Neuronal stem cell (in vitro differentiated cells): ENCODE results near the gene MAMLD1.

ENCODE experiments used
- DNase-seq: peaks from one replicate; pipeline ENCODE4 v3.0.0-alpha.2; 2013; ENCODE audit warnings: low spot score
- H2AFZ ChIP-seq: one replicate; pipeline ENCODE4 v1.6.1; 2013; ENCODE audit warnings: mild to moderate bottlenecking, low read length, inconsistent platforms
- H2AK5ac ChIP-seq: 2 replicates; pipeline ENCODE4 v1.6.1; 2013; ENCODE audit warnings: low read depth, mild to moderate bottlenecking, inconsistent platforms, low read length, moderate library complexity, mixed read lengths
- H2BK120ac ChIP-seq: 2 replicates; pipeline ENCODE4 v1.6.1; 2013; ENCODE audit warnings: low read depth, mild to moderate bottlenecking, inconsistent platforms, low read length, moderate library complexity, mixed read lengths
- H2BK12ac ChIP-seq: one replicate; pipeline ENCODE4 v1.6.1; 2013; ENCODE audit warnings: low read length, inconsistent platforms
- H2BK15ac ChIP-seq: 2 replicates; pipeline ENCODE4 v1.6.1; 2013; ENCODE audit warnings: mild to moderate bottlenecking, low read length, inconsistent platforms, mixed read lengths
- H2BK5ac ChIP-seq: one replicate; pipeline ENCODE4 v1.6.1; 2013; ENCODE audit warnings: inconsistent platforms, mild to moderate bottlenecking, low read length, moderate library complexity
- H3K14ac ChIP-seq: one replicate; pipeline ENCODE4 v1.6.1; 2013; ENCODE audit warnings: low read length, inconsistent platforms
- H3K18ac ChIP-seq: 2 replicates; pipeline ENCODE4 v1.6.1; 2013; ENCODE audit warnings: low read length, inconsistent platforms
- H3K23ac ChIP-seq: 2 replicates; pipeline ENCODE4 v1.6.1; 2013; ENCODE audit warnings: low read depth, mild to moderate bottlenecking, mixed read lengths, low read length, inconsistent platforms; ENCODE audit not compliant: poor library complexity
- H3K27ac ChIP-seq: replicated peaks from 3 replicates; pipeline ENCODE4 v1.5.1; 2013; ENCODE audit warnings: low read length, inconsistent platforms
- H3K27me3 ChIP-seq, 3 experiments: 2 replicates each; pipeline ENCODE4 v1.6.1; 2013; ENCODE audit warnings: low read length in 3 of 3, mild to moderate bottlenecking in 2 of 3, inconsistent platforms in 1 of 3, low read depth in 1 of 3, mixed read lengths in 1 of 3, moderate library complexity in 1 of 3; ENCODE audit not compliant: control insufficient read depth in 3 of 3, insufficient read depth in 3 of 3
- H3K36me3 ChIP-seq, 2 donors: replicated peaks in 1 of 2; 2 replicates each; pipeline ENCODE4 v1.6.1; 2013; ENCODE audit warnings: low read length in 2 of 2; ENCODE audit not compliant: control insufficient read depth in 2 of 2, insufficient read depth in 2 of 2
- H3K4ac ChIP-seq: 2 replicates; pipeline ENCODE4 v1.6.1; 2013; ENCODE audit warnings: inconsistent platforms, mild to moderate bottlenecking, low read length, moderate library complexity
- H3K4me1 ChIP-seq, 2 donors: 1 replicate in 1 of 2; 2 replicates in 1 of 2; pipeline ENCODE4 v1.6.1; 2013; ENCODE audit warnings: low read length in 2 of 2, low read depth in 1 of 2; ENCODE audit not compliant: control insufficient read depth in 2 of 2, insufficient read depth in 1 of 2
- H3K4me2 ChIP-seq: one replicate; pipeline ENCODE4 v1.6.1; 2013; ENCODE audit warnings: mild to moderate bottlenecking, low read length, inconsistent platforms; ENCODE audit not compliant: insufficient read depth, poor library complexity, severe bottlenecking
- H3K4me3 ChIP-seq, 2 donors: 2 replicates each; pipeline ENCODE4 v1.5.1; 2013; ENCODE audit warnings: low read length in 2 of 2, mild to moderate bottlenecking in 2 of 2, inconsistent platforms in 1 of 2, moderate library complexity in 1 of 2
- H3K79me1 ChIP-seq: one replicate; pipeline ENCODE4 v1.6.1; 2013; ENCODE audit warnings: low read depth, mild to moderate bottlenecking, inconsistent platforms, low read length, moderate library complexity
- H3K9ac ChIP-seq: one replicate; pipeline ENCODE4 v1.6.1; 2013; ENCODE audit warnings: mild to moderate bottlenecking, low read depth, low read length, inconsistent platforms; ENCODE audit not compliant: poor library complexity
- H3K9me3 ChIP-seq, 2 donors: replicated peaks in 1 of 2; 2 replicates each; pipeline versions ENCODE3 to v1.6.1; 2013; ENCODE audit warnings: low read length in 2 of 2, mild to moderate bottlenecking in 2 of 2, inconsistent platforms in 1 of 2, low read depth in 1 of 2, mixed read lengths in 1 of 2, moderate library complexity in 1 of 2; ENCODE audit not compliant: control insufficient read depth in 2 of 2, insufficient read depth in 1 of 2
- H4K8ac ChIP-seq: one replicate; pipeline ENCODE4 v1.6.1; 2013; ENCODE audit warnings: low read depth, mild to moderate bottlenecking, inconsistent platforms, low read length, moderate library complexity
- H4K91ac ChIP-seq: one replicate; pipeline ENCODE4 v1.6.1; 2013; ENCODE audit warnings: low read length, low read depth, mild to moderate bottlenecking, inconsistent platforms; ENCODE audit not compliant: poor library complexity
- WGBS, 2 donors: extraction: QIAGEN DNeasy Blood & Tissue Kit; methylation state at CpG; one replicate each; pipeline ENCODE4 v1.1.7; 2013; ENCODE audit warnings: missing lambda C conversion rate in 2 of 2, mixed read lengths in 1 of 2; ENCODE audit not compliant: insufficient read length in 2 of 2, insufficient replicate concordance in 1 of 2; ENCODE audit errors: extremely low coverage in 2 of 2; 5-methylcytosine and 5-hydroxymethylcytosine counted together

The MAMLD1 gene

GRCh38 chrX:150323020-150323419 lies 40.1 kb upstream of the MAMLD1 start:
- H3K9ac ChIP-seq: no peak overlapping the region
- no peaks in the 10 kb centered on the region for H3K27me3 ChIP-seq
- H3K4me2 ChIP-seq: no peak overlapping the region
- H2BK15ac ChIP-seq: no peak overlapping the region
- H4K91ac ChIP-seq: no peak overlapping the region
- H3K27ac ChIP-seq: no peak overlapping the region
- H2AFZ ChIP-seq: no peak overlapping the region
- no peak overlapping the region for H4K8ac ChIP-seq
- no peak overlapping the region for H3K18ac ChIP-seq
- H3K36me3 ChIP-seq: no peaks in the 10 kb centered on the region
- H2BK5ac ChIP-seq: no peak overlapping the region
- no peaks in the 10 kb centered on the region for H3K4me1 ChIP-seq
- H2AK5ac ChIP-seq: no peak overlapping the region
- DNase-seq: no peak
- H3K4ac ChIP-seq: no peak overlapping the region
- H3K79me1 ChIP-seq: no peaks in the 10 kb centered on the region
- H2BK120ac ChIP-seq: no peak overlapping the region
- no peak overlapping the region for H2BK12ac ChIP-seq
- H3K23ac ChIP-seq: no peak overlapping the region
- no peaks in the 10 kb centered on the region for H3K9me3 ChIP-seq
- no peak overlapping the region for H3K4me3 ChIP-seq
- H3K14ac ChIP-seq: no peak overlapping the region

DNA sequence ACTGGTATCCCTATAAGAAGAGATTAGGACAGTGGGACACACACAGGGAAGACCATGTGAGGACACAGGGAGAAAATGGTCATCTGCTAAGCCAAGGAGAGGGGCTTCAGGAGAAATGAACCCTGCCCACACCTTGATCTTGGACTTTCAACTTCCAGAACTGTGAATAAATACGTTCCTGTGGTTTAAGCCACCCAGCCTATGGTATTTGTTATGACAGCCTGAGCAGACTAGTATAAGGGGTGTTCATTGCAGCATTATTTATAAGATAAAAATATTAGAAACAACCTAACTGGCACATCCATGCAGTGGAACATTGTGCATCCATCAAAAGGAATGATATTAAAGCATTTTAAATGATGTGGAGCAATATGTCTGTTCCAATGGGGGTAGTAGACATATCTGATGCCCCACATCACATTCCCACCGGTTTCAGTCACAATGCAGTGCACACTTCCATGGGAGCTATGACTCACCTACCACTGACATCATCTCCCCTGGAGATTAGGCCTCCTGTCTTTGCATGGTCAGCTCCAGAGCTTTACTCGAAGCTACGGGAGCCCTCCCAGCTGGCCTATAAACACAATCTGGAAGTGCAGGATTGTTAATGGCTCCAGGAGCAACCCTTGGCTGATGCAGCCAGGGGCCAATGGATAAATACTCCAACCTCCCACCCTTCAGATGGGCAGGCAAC lies 38.9 kb upstream of the MAMLD1 start:
- no peak overlapping the region for H2AFZ ChIP-seq
- no peaks in the 10 kb centered on the region for H3K79me1 ChIP-seq
- no peaks in the 10 kb centered on the region for H3K27me3 ChIP-seq
- DNase-seq: no peak
- WGBS, 2 donors: no CpG with 5 or more reads among the region's 4 CpGs
- no peak overlapping the region for H2BK12ac ChIP-seq
- no peak overlapping the region for H4K8ac ChIP-seq
- H3K4me3 ChIP-seq: no peak overlapping the region
- no peak overlapping the region for H3K23ac ChIP-seq
- no peaks in the 10 kb centered on the region for H3K36me3 ChIP-seq
- H3K4me2 ChIP-seq: no peak overlapping the region
- no peak overlapping the region for H4K91ac ChIP-seq
- no peaks in the 10 kb centered on the region for H3K4me1 ChIP-seq
- no peak overlapping the region for H3K14ac ChIP-seq
- H3K27ac ChIP-seq: no peak overlapping the region
- no peak overlapping the region for H2BK5ac ChIP-seq
- H2BK120ac ChIP-seq: no peak overlapping the region
- H3K9ac ChIP-seq: no peak overlapping the region
- no peak overlapping the region for H3K4ac ChIP-seq
- no peaks in the 10 kb centered on the region for H3K9me3 ChIP-seq
- H3K18ac ChIP-seq: no peak overlapping the region
- no peak overlapping the region for H2BK15ac ChIP-seq
- H2AK5ac ChIP-seq: no peak overlapping the region

DNA sequence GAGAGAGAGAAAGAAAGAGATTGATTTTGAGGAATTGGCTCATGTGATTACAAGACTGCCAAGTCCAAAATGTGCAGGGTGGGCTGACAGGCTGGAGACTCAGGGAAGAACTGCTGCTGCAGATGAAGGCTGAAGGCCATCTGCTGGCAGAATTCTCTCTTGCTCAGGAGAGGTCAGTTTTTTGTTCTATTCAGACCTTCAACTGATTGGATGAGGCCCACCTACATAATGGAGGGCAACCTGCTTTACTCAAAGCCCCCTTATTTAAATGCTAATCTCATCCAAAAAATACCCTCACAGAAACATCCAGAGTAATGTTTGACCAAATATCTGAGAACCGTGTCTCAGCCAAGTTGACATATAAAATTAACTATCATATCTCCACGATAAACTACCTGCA lies 38.2 kb upstream of the MAMLD1 start:
- H3K4ac ChIP-seq: no peak overlapping the region
- H3K27ac ChIP-seq: no peak overlapping the region
- H3K79me1 ChIP-seq: no peaks in the 10 kb centered on the region
- no peaks in the 10 kb centered on the region for H3K36me3 ChIP-seq
- peaks cover 0 to 4% (median 0%) of the 10 kb centered on the region in 3 experiments for H3K27me3 ChIP-seq
- no peak overlapping the region for H2BK5ac ChIP-seq
- no peak overlapping the region for H3K4me3 ChIP-seq
- H2AFZ ChIP-seq: no peak overlapping the region
- no peak overlapping the region for H2BK12ac ChIP-seq
- H2BK120ac ChIP-seq: no peak overlapping the region
- no peak for DNase-seq
- no CpG with 5 or more reads among the region's 2 CpGs for WGBS, 2 donors
- H2AK5ac ChIP-seq: no peak overlapping the region
- no peak overlapping the region for H3K4me2 ChIP-seq
- H2BK15ac ChIP-seq: no peak overlapping the region
- no peak overlapping the region for H3K14ac ChIP-seq
- no peak overlapping the region for H4K91ac ChIP-seq
- H4K8ac ChIP-seq: no peak overlapping the region
- no peak overlapping the region for H3K18ac ChIP-seq
- H3K9me3 ChIP-seq: no peaks in the 10 kb centered on the region
- H3K9ac ChIP-seq: no peak overlapping the region
- H3K4me1 ChIP-seq: no peaks in the 10 kb centered on the region
- no peak overlapping the region for H3K23ac ChIP-seq

GRCh38 chrX:150326541-150327247 lies 36.4 kb upstream of the MAMLD1 start:
- no peak overlapping the region for H3K4me2 ChIP-seq
- H4K8ac ChIP-seq: no peak overlapping the region
- no CpG with 5 or more reads among the region's 7 CpGs for WGBS, 2 donors
- H3K23ac ChIP-seq: no peak overlapping the region
- no peaks in the 10 kb centered on the region for H3K4me1 ChIP-seq
- no peak for DNase-seq
- no peaks in the 10 kb centered on the region for H3K9me3 ChIP-seq
- H2BK120ac ChIP-seq: no peak overlapping the region
- H2BK12ac ChIP-seq: no peak overlapping the region
- no peak overlapping the region for H3K18ac ChIP-seq
- H3K4me3 ChIP-seq: no peak overlapping the region
- peaks cover 0 to 7% (median 0%) of the 10 kb centered on the region in 3 experiments for H3K27me3 ChIP-seq
- H2AFZ ChIP-seq: no peak overlapping the region
- H2BK15ac ChIP-seq: no peak overlapping the region
- H3K4ac ChIP-seq: no peak overlapping the region
- H3K14ac ChIP-seq: no peak overlapping the region
- no peak overlapping the region for H2AK5ac ChIP-seq
- no peak overlapping the region for H3K9ac ChIP-seq
- no peaks in the 10 kb centered on the region for H3K79me1 ChIP-seq
- H3K36me3 ChIP-seq: no peaks in the 10 kb centered on the region
- H4K91ac ChIP-seq: no peak overlapping the region
- H2BK5ac ChIP-seq: no peak overlapping the region
- no peak overlapping the region for H3K27ac ChIP-seq
